ENCODE results near the gene EML4.

The EML4 gene

DNA sequence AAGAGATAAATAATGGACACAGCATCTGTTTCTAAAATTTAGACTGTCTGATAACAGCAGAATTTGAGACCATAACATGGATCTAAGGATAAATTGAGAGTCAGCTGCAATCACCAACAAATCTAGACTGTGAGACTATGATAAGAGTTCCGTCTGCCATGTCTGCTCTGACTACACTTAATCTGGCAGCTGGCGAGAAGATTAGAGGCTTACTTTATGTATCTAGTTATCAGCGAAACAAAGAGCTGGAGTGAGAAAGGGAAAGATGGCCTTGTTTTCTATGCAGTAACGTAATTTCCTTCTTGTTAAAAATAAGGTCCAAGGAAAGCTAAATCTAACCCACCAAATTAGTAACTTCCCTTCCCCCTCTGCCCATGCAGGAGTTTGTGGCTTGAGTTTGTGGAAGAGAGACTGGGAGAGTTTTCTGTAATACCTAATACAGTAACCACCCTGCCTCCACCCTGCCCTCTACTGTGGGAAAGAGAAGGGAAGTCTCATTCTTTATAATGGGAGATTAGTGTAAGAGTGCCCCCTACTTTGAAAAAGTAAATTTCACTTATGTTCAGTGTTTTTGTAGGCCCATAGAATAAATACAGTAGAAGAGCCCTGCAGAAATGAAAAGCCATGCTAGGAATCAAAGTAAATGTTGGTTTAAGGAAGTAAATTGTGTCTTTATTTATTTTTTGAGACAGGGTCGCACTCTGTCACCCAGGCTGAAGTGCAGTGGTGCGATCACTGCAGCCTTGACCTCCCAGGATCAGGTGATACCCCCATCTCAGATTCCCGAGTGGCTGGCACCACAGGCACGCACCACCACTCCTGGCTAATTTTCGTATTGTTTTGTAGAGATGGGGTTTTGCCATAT lies 27.5 kb downstream of the EML4 start:
- DNase-seq (ENCODE audit: low read depth): no peak

DNA sequence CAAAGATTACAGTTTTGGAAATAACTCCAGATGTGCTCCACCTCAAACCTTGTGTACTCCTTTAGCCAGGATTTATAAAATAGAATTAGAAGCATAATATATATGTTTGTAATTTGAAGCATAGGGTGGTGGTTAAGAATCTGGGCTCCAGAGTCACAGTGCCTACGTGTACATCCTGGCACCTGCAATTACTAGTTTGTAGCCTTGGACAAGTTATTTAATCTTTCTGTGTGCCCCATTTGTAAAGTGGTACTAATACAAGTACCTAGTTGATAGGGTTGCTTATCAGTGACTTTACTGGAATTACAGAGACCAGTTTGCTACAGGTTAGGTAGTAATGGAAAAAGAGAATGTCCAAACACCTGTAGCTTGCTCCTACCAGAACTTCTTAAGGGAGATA lies 28.6 kb downstream of the EML4 start:
- DNase-seq (ENCODE audit: low read depth): no peak

DNA sequence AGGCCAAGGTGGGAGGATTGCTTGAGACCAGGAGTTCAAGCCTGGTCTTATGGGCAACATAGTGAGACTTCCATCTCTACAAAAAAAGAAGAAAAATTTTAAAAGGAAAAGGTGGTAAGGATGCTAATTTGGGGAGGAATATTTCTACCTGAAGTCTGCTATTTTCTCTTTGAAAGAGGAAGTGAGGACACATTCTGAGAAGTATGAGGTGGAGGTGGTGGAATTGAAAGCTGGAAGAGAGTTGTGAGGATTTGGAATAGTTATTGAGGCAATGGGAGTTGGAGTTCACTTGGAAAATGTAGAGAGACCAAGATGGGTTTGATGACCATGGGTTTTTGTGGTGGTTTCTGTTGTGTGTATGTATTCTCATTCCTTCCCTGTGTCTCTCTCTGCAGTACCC lies 29.3 kb downstream of the EML4 start:
- DNase-seq (ENCODE audit: low read depth): no peak

DNA sequence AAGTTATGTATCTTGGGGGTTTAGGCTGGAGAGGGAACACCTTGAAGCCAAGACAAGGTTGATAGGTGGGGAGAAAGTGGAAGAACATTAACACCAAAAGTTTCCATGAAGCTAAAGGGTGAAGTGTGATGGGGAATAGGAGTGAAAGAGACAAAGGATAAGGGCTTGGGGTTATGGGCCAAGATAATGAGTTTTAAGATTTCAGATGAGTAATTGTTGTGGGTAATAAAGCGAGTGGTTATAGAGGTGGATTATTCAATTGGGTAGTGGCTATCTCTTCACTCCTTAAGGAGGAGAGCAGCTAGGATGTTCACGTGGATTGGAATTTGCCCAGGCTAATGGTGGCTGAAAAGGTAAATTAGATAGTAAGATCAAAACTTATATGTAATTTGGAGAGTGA lies 29.8 kb downstream of the EML4 start:
- DNase-seq (ENCODE audit: low read depth): no peak

DNA sequence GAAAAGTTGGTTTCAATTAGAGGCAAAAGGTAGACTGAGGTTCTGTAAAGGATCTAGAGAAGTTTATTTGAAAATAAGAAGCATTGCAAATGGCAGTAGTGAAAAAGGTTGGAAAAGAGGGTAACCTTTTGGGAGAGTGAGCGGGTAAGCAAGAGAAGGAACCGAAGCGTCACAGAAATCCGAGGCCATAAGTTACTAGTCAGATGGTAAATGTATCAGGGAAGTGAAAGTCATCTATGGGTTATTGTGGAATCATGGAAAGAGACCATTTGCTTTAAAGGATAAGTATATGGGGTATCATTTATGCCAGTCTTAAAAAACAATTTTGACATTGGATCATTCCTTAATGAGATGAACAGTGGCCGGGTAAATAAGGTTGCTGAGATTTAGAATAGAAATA lies 30.5 kb downstream of the EML4 start:
- DNase-seq (ENCODE audit: low read depth): no peak

DNA sequence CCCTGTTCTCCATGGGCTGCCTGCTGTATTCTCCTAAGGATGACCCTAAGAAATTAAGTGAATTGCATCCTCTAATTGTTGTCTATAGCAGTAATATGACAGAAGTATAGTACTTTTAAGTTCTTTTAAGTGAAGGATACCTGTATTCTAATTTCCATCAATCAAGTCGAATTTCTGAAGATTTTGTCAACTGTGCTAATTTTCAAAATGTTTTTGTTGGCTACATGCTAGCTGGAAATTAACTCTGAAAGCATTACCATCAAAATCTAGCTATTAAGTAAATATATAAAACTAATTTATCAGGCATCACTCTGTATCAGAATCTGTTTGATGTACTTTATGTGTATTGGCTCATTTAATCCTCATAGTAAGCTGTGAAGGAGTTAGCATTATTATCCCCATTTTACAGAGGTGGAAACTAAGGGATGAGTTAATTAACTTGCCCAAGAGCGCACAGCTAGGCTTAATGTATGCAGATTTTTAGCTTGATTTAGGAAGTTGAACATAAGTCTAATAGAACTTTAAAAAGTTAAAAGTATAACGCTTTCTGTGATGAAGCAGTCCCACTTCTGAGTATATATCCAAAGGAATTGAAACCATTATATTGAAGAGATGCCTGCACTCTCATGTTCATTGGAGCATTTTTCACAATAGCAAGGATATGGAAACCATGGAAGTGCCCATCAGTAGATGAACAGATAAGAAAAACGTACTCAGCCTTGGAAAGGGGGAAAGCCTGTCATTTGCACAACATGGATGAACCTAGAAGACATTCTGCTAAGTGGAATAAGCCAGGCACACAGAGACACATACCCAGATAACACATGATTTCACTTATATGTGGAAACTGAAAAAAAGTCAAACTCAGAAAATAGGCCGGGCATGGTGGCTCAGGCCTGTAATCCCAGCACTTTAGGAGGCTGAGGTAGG lies 32.0 kb downstream of the EML4 start:
- DNase-seq (ENCODE audit: low read depth): no peak

DNA sequence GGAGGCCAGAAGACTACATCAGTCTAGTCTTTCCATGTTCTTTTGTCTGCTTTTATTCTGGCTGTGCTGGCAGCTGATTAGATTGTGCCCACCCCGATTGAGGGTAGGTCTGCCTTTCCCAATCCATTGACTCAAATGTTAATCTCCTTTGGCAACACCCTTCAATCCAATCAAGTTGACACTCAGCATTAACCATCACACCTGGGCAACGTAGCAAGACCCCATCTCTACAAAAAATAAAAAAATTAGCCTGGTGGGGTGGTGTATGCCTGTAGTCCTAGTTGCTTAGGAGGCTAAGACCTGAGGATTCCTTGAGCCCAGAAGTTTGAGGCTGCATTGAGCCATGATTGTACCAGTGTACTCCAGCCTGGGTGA lies 33.5 kb downstream of the EML4 start:
- DNase-seq (ENCODE audit: low read depth): no peak

DNA sequence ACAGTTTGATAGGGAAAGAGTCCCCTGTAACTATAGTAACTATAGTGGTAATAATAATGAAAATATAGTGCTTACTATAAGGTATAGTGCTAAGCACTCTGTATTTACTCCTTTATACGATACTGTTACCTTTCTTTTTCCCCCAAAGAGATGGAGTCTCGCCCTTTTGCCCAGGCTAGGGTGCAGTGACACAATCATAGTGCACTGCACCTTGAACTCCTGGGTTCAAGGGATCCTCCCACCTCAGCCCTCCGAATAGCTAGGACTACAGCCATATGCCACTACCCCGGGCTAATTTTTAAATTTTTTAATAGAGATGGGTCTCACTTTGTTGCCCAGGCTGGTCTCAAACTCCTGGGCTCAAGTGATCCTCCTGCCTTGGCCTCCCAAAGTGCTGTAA lies 34.6 kb downstream of the EML4 start:
- DNase-seq (ENCODE audit: low read depth): no peak

DNA sequence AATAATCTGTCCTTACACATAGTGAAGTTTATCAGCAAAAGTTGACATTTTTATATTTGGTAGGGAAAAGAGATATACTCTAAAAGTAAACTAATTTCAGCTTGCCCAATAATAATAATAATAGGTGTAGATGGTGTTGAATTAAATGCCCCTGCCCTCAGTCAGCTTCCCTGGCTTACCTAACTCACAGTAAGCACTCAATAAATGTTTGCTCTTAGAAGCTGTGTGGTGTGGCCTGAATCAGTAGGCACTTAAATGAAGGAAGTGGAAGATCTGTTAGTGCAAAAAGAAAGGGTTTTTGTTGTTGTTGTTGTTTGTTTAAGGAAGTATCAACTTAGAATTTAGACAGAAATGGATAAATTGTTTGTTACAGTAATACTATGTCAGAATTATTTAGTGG lies 36.2 kb downstream of the EML4 start:
- no peak for DNase-seq (ENCODE audit: low read depth)

DNA sequence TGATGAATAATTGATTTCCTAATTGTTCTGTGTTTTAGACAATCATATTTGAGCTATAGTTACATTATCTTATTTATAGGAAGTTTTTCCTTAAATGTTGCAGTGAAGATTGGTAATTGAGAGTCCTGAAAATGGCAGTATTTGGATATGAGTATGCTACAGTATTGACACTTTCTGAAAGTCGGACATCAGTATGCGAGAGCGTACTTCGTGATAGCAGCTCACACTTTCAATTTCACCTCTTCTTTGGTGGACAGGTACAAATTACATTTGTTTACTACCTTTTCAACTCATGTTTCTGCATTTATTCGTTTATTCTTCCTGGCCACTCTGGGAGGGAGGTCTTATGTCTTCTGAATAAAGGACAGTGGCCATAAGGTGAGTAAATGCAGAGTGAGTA lies 38.7 kb downstream of the EML4 start:
- DNase-seq (ENCODE audit: low read depth): no peak

DNA sequence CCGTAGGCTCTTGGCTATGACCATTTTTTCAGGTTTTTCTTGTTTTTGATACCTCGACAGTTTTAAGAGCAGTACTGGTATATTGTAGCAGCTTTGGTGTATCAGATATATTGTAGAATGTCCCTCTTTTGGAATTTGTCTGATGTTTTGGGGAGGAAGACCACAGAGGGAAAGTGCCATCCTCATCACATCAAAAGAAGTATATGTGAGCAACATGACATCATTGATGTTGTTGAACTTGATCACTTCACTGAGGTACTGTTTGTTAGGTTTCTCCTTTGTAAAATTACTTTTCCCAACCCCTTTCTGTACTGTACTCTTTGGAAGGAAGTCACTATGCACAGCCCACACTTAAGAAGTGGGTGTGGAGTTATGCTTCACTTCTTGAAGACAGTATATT lies 41.0 kb downstream of the EML4 start:
- no peak for DNase-seq (ENCODE audit: low read depth)

DNA sequence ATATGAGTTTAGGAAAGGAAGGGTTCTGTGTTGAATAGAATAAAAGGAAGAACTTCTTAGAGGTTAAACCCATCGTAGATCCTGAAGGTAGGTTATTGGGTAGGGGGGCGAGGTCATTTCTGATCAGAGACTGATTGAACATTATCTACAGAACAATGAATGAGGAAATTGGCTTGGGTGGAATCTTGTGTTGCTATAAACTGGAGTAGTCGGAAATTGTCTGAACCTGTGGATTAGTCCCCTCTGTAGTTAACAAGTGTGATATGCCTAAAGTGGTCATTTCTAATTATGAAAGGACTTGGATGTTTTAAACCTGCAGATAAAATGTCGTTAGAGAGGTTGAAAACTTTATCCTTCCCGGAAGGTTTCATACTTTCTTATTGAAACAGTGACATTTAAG lies 42.1 kb downstream of the EML4 start:
- no peak for DNase-seq (ENCODE audit: low read depth)

DNA sequence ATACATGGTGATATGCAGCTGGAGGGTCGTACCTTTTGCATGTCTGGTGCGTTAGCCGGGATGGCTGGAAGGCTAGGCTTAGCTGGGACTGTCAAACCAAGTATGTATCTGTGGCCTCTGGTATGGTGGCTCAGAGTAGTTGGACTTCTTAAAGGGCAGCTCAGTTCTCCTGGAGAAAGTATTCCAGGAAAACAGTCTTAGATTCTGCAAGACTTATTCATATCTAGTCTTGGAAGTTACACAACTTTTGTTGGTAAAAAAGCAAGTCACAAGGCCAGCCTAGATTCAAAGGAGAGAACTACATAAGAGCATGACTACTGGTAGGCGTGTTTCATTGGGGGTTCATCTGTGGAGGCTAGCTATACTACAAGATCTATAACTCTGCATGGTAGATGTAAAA lies 45.5 kb downstream of the EML4 start:
- DNase-seq (ENCODE audit: low read depth): no peak

DNA sequence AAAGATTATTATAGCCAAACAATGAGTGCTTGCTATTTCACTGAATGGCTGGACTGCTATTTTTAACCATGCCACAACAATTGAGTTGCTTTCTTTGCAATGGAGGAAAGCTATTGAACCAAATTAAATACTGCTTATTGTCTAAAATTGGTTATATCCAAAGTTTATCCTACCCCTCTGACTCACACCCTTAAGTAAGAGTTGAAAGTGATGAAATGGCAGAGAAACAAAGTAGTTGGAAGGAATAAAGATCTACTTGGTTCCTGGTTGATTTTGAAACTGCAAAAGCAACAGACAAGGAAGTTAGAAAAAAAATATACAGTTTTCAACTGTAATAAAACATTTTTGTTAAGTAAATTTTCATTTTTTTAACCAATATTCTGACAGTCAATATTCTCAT lies 47.5 kb downstream of the EML4 start:
- DNase-seq (ENCODE audit: low read depth): no peak

DNA sequence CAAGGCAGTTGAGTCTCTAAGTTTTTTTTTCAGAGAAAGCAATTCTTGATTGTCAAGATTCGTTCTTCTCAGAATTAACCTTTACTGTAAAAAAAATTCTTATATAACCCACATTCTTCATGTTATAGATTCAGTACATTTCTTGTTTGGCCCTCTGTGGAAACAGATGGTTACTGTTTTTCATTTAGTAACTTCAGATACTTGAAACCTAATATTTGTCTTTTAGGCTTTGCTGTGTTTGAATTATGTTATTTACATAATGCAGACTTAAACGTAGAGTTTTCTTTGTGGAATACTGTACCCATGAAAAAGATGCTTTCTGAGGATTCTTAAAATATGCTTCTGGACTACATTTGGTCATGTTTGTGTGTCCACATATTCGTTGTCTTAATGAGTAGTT lies 48.2 kb downstream of the EML4 start:
- DNase-seq (ENCODE audit: low read depth): no peak

DNA sequence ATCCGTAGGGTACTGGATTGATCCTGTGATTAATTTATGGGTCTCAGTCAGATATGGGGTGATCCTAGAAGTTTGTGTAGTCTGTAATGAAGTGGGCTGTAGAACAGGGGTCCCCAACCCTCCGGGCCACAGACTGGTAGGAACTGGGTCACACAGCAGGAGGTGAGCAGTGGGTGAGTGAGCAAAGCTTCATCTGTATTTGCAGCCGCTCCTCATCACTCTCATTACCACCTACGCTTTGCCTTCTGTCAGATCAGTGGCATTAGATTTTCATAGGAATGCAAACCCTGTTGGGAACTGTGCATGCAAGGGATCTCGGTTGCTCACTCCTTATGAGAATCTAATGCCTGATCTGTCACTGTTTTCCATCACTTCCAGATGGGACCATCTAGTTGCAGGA lies 48.8 kb downstream of the EML4 start:
- DNase-seq (ENCODE audit: low read depth): no peak

DNA sequence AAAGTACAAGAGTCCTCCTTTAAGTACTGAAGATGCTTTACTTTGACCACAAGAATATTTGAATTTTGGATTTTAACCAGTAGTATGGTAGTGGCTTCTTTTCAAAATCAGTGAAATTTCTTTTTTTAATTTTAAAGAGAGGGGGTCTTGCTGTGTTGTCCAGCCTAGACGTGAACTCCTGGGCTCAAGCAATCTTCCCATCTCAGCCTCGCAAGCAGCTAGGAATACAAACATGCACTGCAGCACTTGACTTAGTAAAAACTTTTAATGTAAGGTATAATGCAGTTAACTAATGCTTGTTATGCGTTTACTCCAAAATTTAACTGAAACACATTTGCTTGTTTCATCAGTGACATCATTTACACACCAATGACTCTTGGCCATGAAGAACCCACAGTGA lies 49.6 kb downstream of the EML4 start:
- no peak for DNase-seq (ENCODE audit: low read depth)

DNA sequence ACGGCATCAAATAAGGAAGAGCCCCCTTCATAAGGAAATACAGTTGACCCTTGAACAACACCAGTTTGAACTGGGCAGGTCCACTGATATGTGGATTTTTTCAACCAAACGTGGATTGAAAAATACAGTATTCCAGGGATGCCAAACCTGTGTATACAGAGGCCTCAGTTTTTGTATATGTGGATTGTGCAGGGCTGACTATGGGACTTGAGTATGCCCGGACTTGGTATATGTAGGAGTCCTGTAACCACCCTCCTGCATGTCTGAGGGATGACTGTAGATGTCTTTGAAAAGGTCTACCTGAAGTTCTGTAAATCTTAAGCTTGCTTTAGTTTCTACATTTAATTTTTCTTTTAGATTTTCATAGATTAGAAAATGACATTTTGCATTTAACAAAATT lies 50.0 kb downstream of the EML4 start:
- no peak for DNase-seq (ENCODE audit: low read depth)

DNA sequence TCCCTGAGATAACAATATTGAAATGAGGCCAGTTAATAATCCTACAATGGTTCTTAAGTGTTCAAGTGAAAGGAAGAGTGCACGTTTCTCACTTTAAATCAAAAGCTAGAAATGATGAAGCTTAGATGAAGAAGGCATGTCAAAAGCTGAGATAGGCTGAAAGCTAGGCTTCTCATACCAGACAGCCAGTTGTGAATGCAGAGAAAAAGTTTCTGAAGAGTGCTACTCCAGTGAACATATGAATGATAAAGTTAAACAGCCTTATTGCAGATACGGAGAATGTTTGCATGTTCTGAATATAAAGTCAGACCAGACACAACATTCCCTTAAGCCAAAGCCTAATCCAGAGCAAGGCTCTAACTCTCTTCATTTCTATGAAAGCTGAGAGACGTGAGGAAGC lies 51.4 kb downstream of the EML4 start:
- no peak for DNase-seq (ENCODE audit: low read depth)

DNA sequence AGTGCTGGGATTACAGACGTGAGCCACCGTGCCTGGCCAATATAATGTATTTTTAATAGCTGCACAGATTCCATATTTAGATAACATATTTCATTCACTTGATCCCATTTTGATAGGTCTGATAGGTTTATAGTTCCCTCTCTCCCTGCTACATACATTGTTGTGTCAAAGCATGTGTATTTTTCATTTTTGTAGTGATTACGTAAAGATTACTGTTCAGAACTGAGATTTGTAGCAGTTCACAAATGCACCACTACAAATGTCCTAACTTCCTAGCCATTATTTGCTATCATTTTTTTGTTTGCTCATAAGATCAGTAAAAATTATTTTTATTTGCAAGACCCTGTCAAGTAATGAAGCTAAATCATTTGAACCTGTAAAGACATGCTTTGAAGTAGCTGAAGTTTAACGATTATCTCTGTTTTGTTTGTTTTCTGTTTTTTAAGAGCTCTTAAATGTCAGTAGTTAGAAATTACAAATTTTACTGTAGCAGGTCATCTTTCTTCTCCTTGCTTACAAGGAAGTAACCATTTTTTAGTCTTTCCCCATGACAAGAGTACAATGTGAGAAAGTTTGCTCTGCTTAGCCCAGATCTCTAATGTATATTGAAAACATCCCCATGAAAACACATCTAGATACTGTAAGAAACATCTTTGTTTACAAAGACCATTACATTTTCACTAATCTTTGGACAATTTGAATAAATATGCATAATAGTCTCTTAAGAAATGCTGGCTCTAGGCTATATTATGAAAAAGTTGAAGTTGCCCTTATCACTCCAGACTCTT lies 54.1 kb downstream of the EML4 start:
- no peak for DNase-seq (ENCODE audit: low read depth)

DNA sequence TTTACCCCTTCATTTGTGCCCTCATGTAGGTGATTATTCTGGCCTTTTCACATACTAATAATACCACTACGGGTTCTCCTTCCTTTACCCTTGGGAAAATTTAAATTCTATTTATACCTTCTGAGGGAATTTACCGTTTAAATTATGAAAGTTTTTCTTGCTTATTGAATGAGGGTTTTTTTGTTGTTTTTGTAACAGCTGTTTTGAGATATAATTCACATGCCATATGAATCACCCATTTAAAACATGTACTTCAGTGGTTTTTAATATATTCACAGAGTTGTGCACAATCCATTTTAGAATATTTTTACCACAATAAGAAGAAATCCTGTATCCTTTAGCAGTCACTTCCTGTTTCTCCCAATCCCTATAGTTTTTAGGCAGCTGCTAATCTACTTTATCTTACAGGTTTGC lies 54.7 kb downstream of the EML4 start:
- DNase-seq (ENCODE audit: low read depth): no peak

DNA sequence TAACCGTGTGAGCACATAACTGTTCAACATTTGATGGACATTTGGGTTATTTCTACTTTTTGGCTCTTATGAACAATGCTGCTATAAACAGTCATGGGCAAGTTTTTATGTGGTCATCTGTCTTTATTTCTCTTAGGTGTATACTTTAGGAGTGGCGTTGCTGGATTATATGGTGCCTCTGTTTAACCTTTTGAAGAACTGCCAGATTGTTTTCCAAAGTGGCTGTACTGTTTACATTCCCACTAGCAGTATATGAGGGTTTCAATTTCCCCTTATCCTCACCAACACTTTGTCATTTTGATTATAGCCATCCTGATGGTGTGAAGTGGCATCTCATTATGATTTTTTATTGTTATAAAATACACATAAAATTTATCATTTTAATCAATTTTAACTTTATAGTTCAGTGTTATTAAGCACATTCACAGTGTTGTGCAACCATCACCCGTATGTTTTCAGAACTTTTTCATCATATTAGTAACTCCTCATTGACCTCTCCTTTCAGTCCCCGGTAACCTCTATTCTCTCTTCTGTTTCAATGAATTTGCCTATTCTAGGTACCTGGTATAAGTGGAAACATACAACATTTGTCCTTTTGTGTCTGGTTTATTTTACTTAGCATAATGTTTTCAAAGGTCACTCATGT lies 55.4 kb downstream of the EML4 start:
- no peak for DNase-seq (ENCODE audit: low read depth)

All from stimulated activated CD8-positive, alpha-beta memory T cell treated with anti-CD3 and anti-CD28 coated beads, Interleukin-7, amount 100 ng/mL, for 24 hours (primary cell).